Liver (tissue), 9 donors: ENCODE measurements around the gene CMTM4. TPM values are rescaled to one million over a fixed set of nuclear protein-coding genes. Genes with fewer than 3 reads are reported as not detected.

ENCODE experiments used
- DNase-seq: peaks from one replicate; pipeline ENCODE4 v3.0.0-alpha.2; 2017; ENCODE audit warnings: low spot score
- H3K27ac ChIP-seq, 2 donors: one replicate each; pipeline ENCODE4 v1.7.0; 2013; ENCODE audit warnings: inconsistent platforms in 2 of 2, low read length in 2 of 2, control low read depth in 1 of 2, low read depth in 1 of 2, mild to moderate bottlenecking in 1 of 2
- H3K27me3 ChIP-seq, 4 donors: one replicate each; pipeline versions ENCODE4 v1.6.1 to v1.7.0; 2013; ENCODE audit warnings: low read length in 3 of 4, inconsistent platforms in 1 of 4, mild to moderate bottlenecking in 1 of 4, moderate library complexity in 1 of 4; ENCODE audit not compliant: control insufficient read depth in 4 of 4, insufficient read depth in 4 of 4
- H3K36me3 ChIP-seq, 4 donors: one replicate each; pipeline versions ENCODE4 v1.6.1 to v1.7.0; 2013; ENCODE audit warnings: low read length in 3 of 4, mild to moderate bottlenecking in 3 of 4, low read depth in 1 of 4, moderate library complexity in 1 of 4; ENCODE audit not compliant: control insufficient read depth in 4 of 4, insufficient read depth in 3 of 4
- H3K4me1 ChIP-seq, 4 donors: one replicate each; pipeline versions ENCODE4 v1.6.1 to v1.7.0; 2013; ENCODE audit warnings: low read length in 3 of 4, mild to moderate bottlenecking in 3 of 4, moderate library complexity in 1 of 4; ENCODE audit not compliant: control insufficient read depth in 4 of 4, insufficient read depth in 4 of 4
- H3K4me3 ChIP-seq, 3 donors: one replicate each; pipeline versions ENCODE4 v1.6.1 to v1.7.0; 2013; ENCODE audit warnings: low read length in 3 of 3, control low read depth in 1 of 3, low read depth in 1 of 3, mild to moderate bottlenecking in 1 of 3
- H3K9ac ChIP-seq, 2 donors: one replicate each; pipeline ENCODE4 v1.7.0; 2013; ENCODE audit warnings: low read length in 2 of 2, mild to moderate bottlenecking in 2 of 2, moderate library complexity in 2 of 2, control low read depth in 1 of 2, low read depth in 1 of 2
- H3K9me3 ChIP-seq, 4 donors: one replicate each; pipeline versions ENCODE4 v1.6.1 to v1.7.0; 2013; ENCODE audit warnings: low read length in 3 of 4; ENCODE audit not compliant: control insufficient read depth in 4 of 4
- EGR1 ChIP-seq, 2 donors: IDR thresholded peaks; 2 replicates each; pipeline ENCODE4 v1.6.1; 2016 to 2018; ENCODE audit warnings: antibody characterized with exemption in 2 of 2, low read depth in 2 of 2
- FOXA1 ChIP-seq: IDR thresholded peaks from 2 replicates; pipeline ENCODE4 v1.6.1; 2016; ENCODE audit warnings: antibody characterized with exemption
- FOXA2 ChIP-seq: IDR thresholded peaks from 2 replicates; pipeline ENCODE4 v1.6.1; 2016; ENCODE audit warnings: antibody characterized with exemption
- GABPA ChIP-seq, 2 donors: IDR thresholded peaks in 1 of 2; conservative IDR thresholded peaks in 1 of 2; 2 replicates each; pipeline ENCODE4 v1.6.1; 2016; ENCODE audit warnings: antibody characterized with exemption in 2 of 2, mild to moderate bottlenecking in 1 of 2, moderate library complexity in 1 of 2
- HNF4A ChIP-seq, 2 donors: conservative IDR thresholded peaks; 2 replicates each; pipeline ENCODE4 v1.6.1; 2016; ENCODE audit warnings: antibody characterized with exemption in 2 of 2, mild to moderate bottlenecking in 2 of 2
- HNF4G ChIP-seq: IDR thresholded peaks from 2 replicates; pipeline ENCODE4 v1.6.1; 2016; ENCODE audit warnings: antibody characterized with exemption
- JUND ChIP-seq, 2 donors: IDR thresholded peaks; 2 replicates each; pipeline ENCODE4 v1.6.1; 2016; ENCODE audit warnings: antibody characterized with exemption in 2 of 2
- NR2F2 ChIP-seq: IDR thresholded peaks from 2 replicates; pipeline ENCODE4 v1.6.1; 2016; ENCODE audit warnings: antibody characterized with exemption
- RAD21 ChIP-seq, 2 donors: IDR thresholded peaks; 2 replicates each; pipeline ENCODE4 v1.6.1; 2016; ENCODE audit warnings: antibody characterized with exemption in 2 of 2, mild to moderate bottlenecking in 2 of 2
- RXRA ChIP-seq, 2 donors: IDR thresholded peaks; 2 replicates each; pipeline ENCODE4 v1.6.1; 2017 to 2018; ENCODE audit warnings: antibody characterized with exemption in 2 of 2, mild to moderate bottlenecking in 1 of 2
- SP1 ChIP-seq: IDR thresholded peaks from 2 replicates; pipeline ENCODE4 v1.6.1; 2018; ENCODE audit warnings: antibody characterized with exemption, mild to moderate bottlenecking
- TAF1 ChIP-seq: conservative IDR thresholded peaks from 2 replicates; pipeline ENCODE4 v1.6.1; 2016; ENCODE audit warnings: antibody characterized with exemption, mild to moderate bottlenecking
- YY1 ChIP-seq: IDR thresholded peaks from 2 replicates; pipeline ENCODE4 v1.6.1; 2016; ENCODE audit warnings: antibody characterized with exemption, mild to moderate bottlenecking
- WGBS: extraction: QIAGEN DNeasy Blood & Tissue Kit; methylation state at CpG from one replicate; pipeline ENCODE4 v1.1.7; 2013; 5-methylcytosine and 5-hydroxymethylcytosine counted together
- polyA plus RNA-seq, 2 donors: library from polyadenylated mRNA; stranded (reverse) in 1 of 2; unstranded in 1 of 2; fragments of 200-250 nt in 1 of 2; fragments of >200 nt in 1 of 2; fragmentation: Nextera tagmentation in 1 of 2; extraction: Ambion mirVana in 1 of 2; gene quantifications; one replicate each; pipeline versions ENCODE4 v1.2.1 to v1.2.3, GENCODE V29; 2013 to 2015
- total RNA-seq, 2 donors: library from RNA; depleted of rRNA; stranded (reverse); fragments of >200 nt; gene quantifications; one replicate each; pipeline ENCODE4 v1.2.3, GENCODE V29; 2014
- TF ChIP-seq, protein P1 (sequence below): IDR thresholded peaks from 2 replicates; pipeline ENCODE4 v1.6.1; 2016; ENCODE audit warnings: antibody characterized with exemption
- TF ChIP-seq, protein P2 (sequence below): IDR thresholded peaks from 2 replicates; pipeline ENCODE4 v1.6.1; 2016; ENCODE audit warnings: antibody characterized with exemption
- TF ChIP-seq, protein P3 (sequence below): fragments of 150-350 bp; IDR thresholded peaks from 2 replicates; pipeline ENCODE4 v1.5.1; 2017; ENCODE audit warnings: improper control_type of control experiment, low read depth, low read length; ENCODE audit not compliant: missing input control
- TF ChIP-seq, protein P4 (sequence below): IDR thresholded peaks from 2 replicates; pipeline ENCODE4 v1.6.1; 2016; ENCODE audit warnings: antibody characterized with exemption
- TF ChIP-seq, protein P5 (sequence below): IDR thresholded peaks from 2 replicates; pipeline ENCODE4 v1.6.1; 2016; ENCODE audit warnings: antibody characterized with exemption, mild to moderate bottlenecking
- donor health status: healthy.
- donor health status: healthy.
- donor health status: healthy.
- donor health status: healthy.
- donor health status: healthy.

CMTM4 gene
- total and polyA plus RNA-seq, 4 donors = 2.9 to 19.7 (median 6.3) TPM

DNA sequence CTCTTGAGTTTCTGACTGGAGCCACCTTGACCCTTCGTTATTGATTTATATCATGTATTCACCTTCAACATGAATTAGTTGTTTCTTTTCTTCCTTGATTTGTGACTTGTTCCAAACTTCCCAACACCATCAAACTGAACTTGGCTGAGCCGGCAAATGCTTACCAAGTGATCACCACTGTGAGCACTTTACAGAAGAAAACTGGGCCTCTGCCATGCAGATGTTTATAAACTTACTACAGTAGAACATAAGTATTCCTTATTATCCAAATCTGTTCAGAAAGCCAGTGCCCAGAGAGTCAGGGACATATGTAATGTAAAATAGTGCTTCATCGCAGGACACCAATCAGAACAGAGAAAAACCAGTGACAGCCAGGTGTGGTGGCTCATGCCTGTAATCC, 19.9 kb downstream of the CMTM4 start:
- Histone ChIP-seq H3K9ac (no peak overlapping the region), H3K27ac (no peak overlapping the region), H3K4me3 (no peak overlapping the region), H3K9me3 (no peaks in the 10 kb centered on the region), H3K36me3 (no peaks in the 10 kb centered on the region), H3K27me3 (no peaks in the 10 kb centered on the region), H3K4me1 (no peaks in the 10 kb centered on the region)
- TF ChIP-seq SP1 (no peak), EGR1 (IDR thresholded peaks at IDR 0.05; ENCODE audit: low read depth in 2 of 2) (no peak), RAD21 (IDR thresholded peaks at IDR 0.05) (no peak), GABPA (IDR thresholded peaks at IDR 0.05 in 1 of 2, conservative IDR thresholded peaks at IDR 0.05 in 1 of 2) (no peak), HNF4A (conservative IDR thresholded peaks at IDR 0.05) (no peak), JUND (IDR thresholded peaks at IDR 0.05) (no peak), FOXA2 (no peak), RXRA (IDR thresholded peaks at IDR 0.05) (no peak), NR2F2 (no peak)
- TF ChIP-seq, protein P1, sequence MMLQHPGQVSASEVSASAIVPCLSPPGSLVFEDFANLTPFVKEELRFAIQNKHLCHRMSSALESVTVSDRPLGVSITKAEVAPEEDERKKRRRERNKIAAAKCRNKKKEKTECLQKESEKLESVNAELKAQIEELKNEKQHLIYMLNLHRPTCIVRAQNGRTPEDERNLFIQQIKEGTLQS = no peak
- TF ChIP-seq, protein P2, sequence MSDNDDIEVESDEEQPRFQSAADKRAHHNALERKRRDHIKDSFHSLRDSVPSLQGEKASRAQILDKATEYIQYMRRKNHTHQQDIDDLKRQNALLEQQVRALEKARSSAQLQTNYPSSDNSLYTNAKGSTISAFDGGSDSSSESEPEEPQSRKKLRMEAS = no peak
- TF ChIP-seq, protein P3, sequence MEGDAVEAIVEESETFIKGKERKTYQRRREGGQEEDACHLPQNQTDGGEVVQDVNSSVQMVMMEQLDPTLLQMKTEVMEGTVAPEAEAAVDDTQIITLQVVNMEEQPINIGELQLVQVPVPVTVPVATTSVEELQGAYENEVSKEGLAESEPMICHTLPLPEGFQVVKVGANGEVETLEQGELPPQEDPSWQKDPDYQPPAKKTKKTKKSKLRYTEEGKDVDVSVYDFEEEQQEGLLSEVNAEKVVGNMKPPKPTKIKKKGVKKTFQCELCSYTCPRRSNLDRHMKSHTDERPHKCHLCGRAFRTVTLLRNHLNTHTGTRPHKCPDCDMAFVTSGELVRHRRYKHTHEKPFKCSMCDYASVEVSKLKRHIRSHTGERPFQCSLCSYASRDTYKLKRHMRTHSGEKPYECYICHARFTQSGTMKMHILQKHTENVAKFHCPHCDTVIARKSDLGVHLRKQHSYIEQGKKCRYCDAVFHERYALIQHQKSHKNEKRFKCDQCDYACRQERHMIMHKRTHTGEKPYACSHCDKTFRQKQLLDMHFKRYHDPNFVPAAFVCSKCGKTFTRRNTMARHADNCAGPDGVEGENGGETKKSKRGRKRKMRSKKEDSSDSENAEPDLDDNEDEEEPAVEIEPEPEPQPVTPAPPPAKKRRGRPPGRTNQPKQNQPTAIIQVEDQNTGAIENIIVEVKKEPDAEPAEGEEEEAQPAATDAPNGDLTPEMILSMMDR = no peak
- TF ChIP-seq, protein P4, sequence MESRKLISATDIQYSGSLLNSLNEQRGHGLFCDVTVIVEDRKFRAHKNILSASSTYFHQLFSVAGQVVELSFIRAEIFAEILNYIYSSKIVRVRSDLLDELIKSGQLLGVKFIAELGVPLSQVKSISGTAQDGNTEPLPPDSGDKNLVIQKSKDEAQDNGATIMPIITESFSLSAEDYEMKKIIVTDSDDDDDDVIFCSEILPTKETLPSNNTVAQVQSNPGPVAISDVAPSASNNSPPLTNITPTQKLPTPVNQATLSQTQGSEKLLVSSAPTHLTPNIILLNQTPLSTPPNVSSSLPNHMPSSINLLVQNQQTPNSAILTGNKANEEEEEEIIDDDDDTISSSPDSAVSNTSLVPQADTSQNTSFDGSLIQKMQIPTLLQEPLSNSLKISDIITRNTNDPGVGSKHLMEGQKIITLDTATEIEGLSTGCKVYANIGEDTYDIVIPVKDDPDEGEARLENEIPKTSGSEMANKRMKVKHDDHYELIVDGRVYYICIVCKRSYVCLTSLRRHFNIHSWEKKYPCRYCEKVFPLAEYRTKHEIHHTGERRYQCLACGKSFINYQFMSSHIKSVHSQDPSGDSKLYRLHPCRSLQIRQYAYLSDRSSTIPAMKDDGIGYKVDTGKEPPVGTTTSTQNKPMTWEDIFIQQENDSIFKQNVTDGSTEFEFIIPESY = no peak
- DNase-seq = no peak
- 94% methylated on average over 3 of the region's 3 CpGs for WGBS

DNA sequence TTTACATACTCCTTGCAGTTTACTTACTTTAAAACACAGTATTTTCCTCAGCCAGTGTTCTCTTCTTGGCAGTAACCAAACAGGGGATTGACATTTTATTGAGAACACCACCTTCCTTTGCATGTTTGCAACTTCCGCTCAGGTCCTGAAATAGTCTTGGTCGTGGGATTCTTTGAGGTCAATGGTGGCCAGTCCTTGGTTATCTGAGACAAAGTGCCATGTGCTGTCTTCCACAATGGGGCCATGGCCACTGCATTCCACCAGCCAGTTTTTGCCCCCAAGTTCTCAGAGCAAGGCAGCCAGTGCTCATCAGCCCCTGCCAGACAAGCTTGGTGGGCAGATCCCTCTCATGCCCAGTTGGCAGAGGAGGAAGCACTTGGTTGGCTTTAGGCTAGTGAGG, 22.9 kb downstream of the CMTM4 start:
- Histone ChIP-seq H3K9me3 (no peaks in the 10 kb centered on the region), H3K4me1 (no peaks in the 10 kb centered on the region), H3K36me3 (no peaks in the 10 kb centered on the region), H3K4me3 (no peak overlapping the region), H3K9ac (no peak overlapping the region), H3K27me3 (no peaks in the 10 kb centered on the region), H3K27ac (no peak overlapping the region)
- no peak for DNase-seq
- 91% methylated on average over 2 of the region's 2 CpGs for whole genome bisulfite sequencing
- TF ChIP-seq, protein P1 = no peak
- TF ChIP-seq RAD21 (IDR thresholded peaks at IDR 0.05) (no peak), EGR1 (IDR thresholded peaks at IDR 0.05; ENCODE audit: low read depth in 2 of 2) (no peak), TAF1 (no peak), RXRA (IDR thresholded peaks at IDR 0.05) (no peak), NR2F2 (no peak), FOXA2 (no peak), HNF4A (conservative IDR thresholded peaks at IDR 0.05) (no peak), JUND (IDR thresholded peaks at IDR 0.05) (no peak), GABPA (IDR thresholded peaks at IDR 0.05 in 1 of 2, conservative IDR thresholded peaks at IDR 0.05 in 1 of 2) (no peak), FOXA1 (no peak), YY1 (no peak), HNF4G (no peak), SP1 (no peak)
- TF ChIP-seq, protein P5, sequence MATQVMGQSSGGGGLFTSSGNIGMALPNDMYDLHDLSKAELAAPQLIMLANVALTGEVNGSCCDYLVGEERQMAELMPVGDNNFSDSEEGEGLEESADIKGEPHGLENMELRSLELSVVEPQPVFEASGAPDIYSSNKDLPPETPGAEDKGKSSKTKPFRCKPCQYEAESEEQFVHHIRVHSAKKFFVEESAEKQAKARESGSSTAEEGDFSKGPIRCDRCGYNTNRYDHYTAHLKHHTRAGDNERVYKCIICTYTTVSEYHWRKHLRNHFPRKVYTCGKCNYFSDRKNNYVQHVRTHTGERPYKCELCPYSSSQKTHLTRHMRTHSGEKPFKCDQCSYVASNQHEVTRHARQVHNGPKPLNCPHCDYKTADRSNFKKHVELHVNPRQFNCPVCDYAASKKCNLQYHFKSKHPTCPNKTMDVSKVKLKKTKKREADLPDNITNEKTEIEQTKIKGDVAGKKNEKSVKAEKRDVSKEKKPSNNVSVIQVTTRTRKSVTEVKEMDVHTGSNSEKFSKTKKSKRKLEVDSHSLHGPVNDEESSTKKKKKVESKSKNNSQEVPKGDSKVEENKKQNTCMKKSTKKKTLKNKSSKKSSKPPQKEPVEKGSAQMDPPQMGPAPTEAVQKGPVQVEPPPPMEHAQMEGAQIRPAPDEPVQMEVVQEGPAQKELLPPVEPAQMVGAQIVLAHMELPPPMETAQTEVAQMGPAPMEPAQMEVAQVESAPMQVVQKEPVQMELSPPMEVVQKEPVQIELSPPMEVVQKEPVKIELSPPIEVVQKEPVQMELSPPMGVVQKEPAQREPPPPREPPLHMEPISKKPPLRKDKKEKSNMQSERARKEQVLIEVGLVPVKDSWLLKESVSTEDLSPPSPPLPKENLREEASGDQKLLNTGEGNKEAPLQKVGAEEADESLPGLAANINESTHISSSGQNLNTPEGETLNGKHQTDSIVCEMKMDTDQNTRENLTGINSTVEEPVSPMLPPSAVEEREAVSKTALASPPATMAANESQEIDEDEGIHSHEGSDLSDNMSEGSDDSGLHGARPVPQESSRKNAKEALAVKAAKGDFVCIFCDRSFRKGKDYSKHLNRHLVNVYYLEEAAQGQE = no peak
- TF ChIP-seq, protein P2 = no peak
- TF ChIP-seq, protein P3 = no peak
- TF ChIP-seq, protein P4 = no peak
